ENCODE results near the gene GPC5. TPM values are rescaled to one million over a fixed set of nuclear protein-coding genes. Genes with fewer than 3 reads are reported as not detected.
"Not testable (repeated sequence)": the region's sequence is repeated elsewhere in the genome, so short reads cannot be mapped to it uniquely, and the experiment has no call there.

Gene GPC5
- polyA plus RNA-seq, 3 donors from 2014 or later, result 0.58 TPM; not detected in 2

GRCh38 chr13:92296154-92296671, 897.8 kb downstream of the GPC5 start:
- H3K4me3 Mint-ChIP-seq; H3K27me3 Mint-ChIP-seq (ENCODE audit: low read depth in 3 of 3); DNase-seq; H3K27ac Mint-ChIP-seq; H3K4me1 Mint-ChIP-seq; H3K36me3 Mint-ChIP-seq: not testable (repeated sequence)
- peaks cover 24 to 57% (median 34%) of the 10 kb centered on the region in 6 donors for H3K9me3 Mint-ChIP-seq

DNA sequence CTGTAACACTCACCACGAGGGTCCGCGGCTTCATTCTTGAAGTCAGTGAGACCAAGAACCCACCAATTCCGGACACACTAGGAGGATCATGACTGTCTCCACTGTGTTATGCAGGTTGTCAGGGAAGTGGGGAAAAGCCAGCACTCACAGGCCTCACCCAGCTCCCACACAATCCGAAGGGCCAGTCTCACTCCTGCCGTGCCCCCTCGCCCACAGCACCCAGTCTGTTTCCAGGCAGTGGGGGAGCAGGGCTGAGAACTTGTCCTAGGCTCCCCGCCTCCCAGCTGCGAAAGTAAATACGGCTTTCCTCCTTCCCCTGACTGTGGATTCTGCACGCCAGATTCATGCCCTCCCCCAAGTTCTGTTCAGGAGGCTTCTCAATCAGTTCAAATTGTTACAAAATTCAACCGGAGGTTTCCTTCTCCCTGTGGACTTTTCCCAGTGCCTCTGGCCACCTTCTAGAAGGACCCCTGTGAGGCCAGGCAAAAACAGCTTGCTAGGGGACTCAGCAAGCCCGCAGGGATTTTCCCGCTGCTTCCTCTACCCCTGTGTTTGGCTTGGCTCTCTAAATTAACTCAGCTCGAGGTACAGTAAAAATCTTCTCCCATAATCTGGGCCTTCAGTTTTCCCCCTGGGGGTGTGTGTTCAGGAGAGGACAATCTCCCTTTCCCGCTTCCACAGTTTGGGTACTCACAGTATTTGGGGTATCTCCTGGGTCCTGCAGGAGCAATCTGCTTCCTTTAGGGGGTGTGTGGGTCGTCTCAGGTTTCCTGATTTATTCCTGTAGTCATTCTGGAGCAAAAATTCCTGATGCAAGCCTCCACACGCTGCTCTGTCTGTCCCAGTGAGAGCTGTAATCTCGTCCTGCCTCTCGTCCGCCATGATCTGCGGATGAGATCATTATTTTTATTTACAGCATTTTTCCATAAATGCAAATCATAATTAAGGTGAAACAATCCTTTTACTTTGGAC, 899.8 kb downstream of the GPC5 start:
- H3K27ac Mint-ChIP-seq, result no peak overlapping the region
- no peak for DNase-seq
- H3K27me3 Mint-ChIP-seq (ENCODE audit: low read depth in 3 of 3), result no peaks in the 10 kb centered on the region
- no peak overlapping the region for H3K4me3 Mint-ChIP-seq
- H3K9me3 Mint-ChIP-seq, result peaks cover 22 to 44% (median 27%) of the 10 kb centered on the region in 6 donors
- H3K4me1 Mint-ChIP-seq, result no peaks in the 10 kb centered on the region
- H3K36me3 Mint-ChIP-seq, result peaks cover 0 to 6% (median 0%) of the 10 kb centered on the region in 3 donors

- Mint-ChIP-seq H3K27ac (no peak overlapping the region), H3K36me3 (peaks cover 0 to 4% (median 0%) of the 10 kb centered on the region in 3 donors), H3K9me3 (peaks cover 17 to 31% (median 22%) of the 10 kb centered on the region in 6 donors), H3K27me3 (ENCODE audit: low read depth in 3 of 3) (peaks cover 0 to 2% (median 0%) of the 10 kb centered on the region in 3 donors), H3K4me3 (no peak overlapping the region), H3K4me1 (no peaks in the 10 kb centered on the region)
- no peak for DNase-seq
Measured at GRCh38 chr13:92300651-92301050, 902.2 kb downstream of the GPC5 start.

- Mint-ChIP-seq H3K9me3 (peaks cover 16 to 31% (median 22%) of the 10 kb centered on the region in 6 donors), H3K27ac (no peak overlapping the region), H3K4me1 (no peaks in the 10 kb centered on the region), H3K27me3 (ENCODE audit: low read depth in 3 of 3) (peaks cover 0 to 2% (median 0%) of the 10 kb centered on the region in 3 donors), H3K4me3 (no peak overlapping the region), H3K36me3 (no peaks in the 10 kb centered on the region)
- no peak for DNase-seq
Measured at GRCh38 chr13:92303428-92303827, 905.0 kb downstream of the GPC5 start.

GRCh38 chr13:92307752-92308151, 909.3 kb downstream of the GPC5 start:
- no peak overlapping the region for H3K27ac Mint-ChIP-seq
- no peaks in the 10 kb centered on the region for H3K4me1 Mint-ChIP-seq
- no peaks in the 10 kb centered on the region for H3K36me3 Mint-ChIP-seq
- H3K27me3 Mint-ChIP-seq (ENCODE audit: low read depth in 3 of 3), result peaks cover 0 to 2% (median 1%) of the 10 kb centered on the region in 3 donors
- peaks cover 17 to 34% (median 24%) of the 10 kb centered on the region in 6 donors for H3K9me3 Mint-ChIP-seq
- no peak for DNase-seq
- H3K4me3 Mint-ChIP-seq, result no peak overlapping the region

DNA sequence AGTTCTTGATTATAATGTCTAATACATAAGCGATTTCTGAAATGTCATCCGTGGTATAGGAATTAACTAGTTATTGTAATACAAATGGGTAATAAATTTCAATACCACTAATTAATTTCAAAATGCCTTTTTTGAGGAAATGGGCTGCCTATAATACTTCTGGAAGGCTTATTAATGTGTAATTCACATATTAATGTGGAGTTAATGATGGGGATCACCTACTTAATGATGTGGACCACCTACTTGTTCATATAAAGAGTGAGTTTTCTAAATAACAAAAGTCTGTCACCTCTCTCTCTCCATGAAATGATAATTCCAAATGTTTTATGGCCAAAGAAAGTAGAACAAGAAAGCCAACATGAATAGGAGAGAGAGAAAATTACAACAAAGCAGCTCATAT, 914.4 kb downstream of the GPC5 start:
- H3K27me3 Mint-ChIP-seq (ENCODE audit: low read depth in 3 of 3), result peaks cover 0 to 1% (median 0%) of the 10 kb centered on the region in 3 donors
- H3K9me3 Mint-ChIP-seq, result peaks cover 19 to 33% (median 22%) of the 10 kb centered on the region in 6 donors
- H3K4me1 Mint-ChIP-seq, result no peaks in the 10 kb centered on the region
- no peaks in the 10 kb centered on the region for H3K36me3 Mint-ChIP-seq
- no peak for DNase-seq
- H3K4me3 Mint-ChIP-seq, result no peak overlapping the region
- H3K27ac Mint-ChIP-seq, result no peak overlapping the region

DNA sequence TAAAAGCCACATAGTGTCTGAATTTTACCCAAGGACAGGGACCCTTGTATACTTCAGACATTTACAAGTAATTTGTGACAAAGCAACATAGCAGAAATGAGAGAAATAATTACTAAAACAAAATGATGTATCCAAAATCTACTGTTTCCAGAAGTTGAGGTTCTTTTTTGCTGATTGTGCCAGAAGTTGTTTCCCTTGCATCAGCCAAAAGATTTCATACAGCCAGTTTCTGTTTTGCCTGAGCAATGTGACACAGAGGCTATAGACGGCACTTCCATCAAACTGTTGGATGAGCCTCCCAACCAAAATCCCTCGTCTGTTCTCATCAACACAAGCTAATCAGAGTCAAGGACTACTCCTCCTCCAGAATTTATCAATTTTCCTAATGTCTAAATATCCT, 915.0 kb downstream of the GPC5 start:
- peaks cover 16 to 33% (median 22%) of the 10 kb centered on the region in 6 donors for H3K9me3 Mint-ChIP-seq
- no peaks in the 10 kb centered on the region for H3K36me3 Mint-ChIP-seq
- H3K27me3 Mint-ChIP-seq (ENCODE audit: low read depth in 3 of 3), result peaks cover 0 to 1% (median 0%) of the 10 kb centered on the region in 3 donors
- H3K4me3 Mint-ChIP-seq, result no peak overlapping the region
- no peak for DNase-seq
- H3K4me1 Mint-ChIP-seq, result no peaks in the 10 kb centered on the region
- H3K27ac Mint-ChIP-seq, result no peak overlapping the region

DNA sequence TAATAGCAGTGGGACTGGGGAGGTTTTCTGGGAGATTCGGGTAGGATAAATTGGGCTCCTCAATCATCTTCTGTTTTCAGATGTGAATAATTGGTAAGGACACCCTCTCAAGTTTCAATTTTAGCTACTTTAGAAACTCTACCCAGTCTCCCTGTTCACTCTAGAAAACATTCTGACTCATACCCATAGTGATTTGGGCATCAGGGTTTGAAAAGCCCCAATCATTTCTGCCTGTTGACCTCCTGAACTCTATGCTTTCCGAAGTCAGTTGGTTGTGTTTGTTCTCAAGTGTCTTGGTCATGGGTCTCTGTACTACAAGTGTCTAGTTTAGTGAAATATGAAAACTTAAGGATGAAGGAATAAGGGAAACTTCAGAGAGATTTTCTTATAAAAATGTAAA, 916.8 kb downstream of the GPC5 start:
- H3K27ac Mint-ChIP-seq, result no peak overlapping the region
- H3K36me3 Mint-ChIP-seq, result no peaks in the 10 kb centered on the region
- H3K4me3 Mint-ChIP-seq, result no peak overlapping the region
- H3K4me1 Mint-ChIP-seq, result no peaks in the 10 kb centered on the region
- H3K9me3 Mint-ChIP-seq, result peaks cover 11 to 32% (median 24%) of the 10 kb centered on the region in 6 donors
- no peaks in the 10 kb centered on the region for H3K27me3 Mint-ChIP-seq (ENCODE audit: low read depth in 3 of 3)
- DNase-seq, result no peak

DNA sequence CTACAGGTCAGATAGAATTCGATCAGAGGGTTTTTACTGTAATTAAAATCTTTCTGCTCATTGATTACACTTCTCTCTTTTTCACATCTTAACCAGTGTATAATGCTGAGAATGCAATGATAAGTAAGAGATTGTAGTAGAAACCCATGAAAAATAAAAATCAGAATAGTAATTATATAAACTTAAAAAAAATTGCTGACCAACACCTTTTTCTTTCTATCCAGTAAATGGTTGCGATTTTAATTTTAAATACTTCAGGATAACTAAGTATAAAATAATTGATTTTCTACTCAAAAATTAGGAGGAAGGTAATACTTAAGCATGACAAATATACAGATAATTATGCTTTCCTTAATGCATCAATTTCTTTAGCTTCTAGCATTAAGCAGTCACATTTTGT, 917.6 kb downstream of the GPC5 start:
- H3K4me1 Mint-ChIP-seq, result no peaks in the 10 kb centered on the region

GRCh38 chr13:92317066-92317465, 918.6 kb downstream of the GPC5 start:
- no peaks in the 10 kb centered on the region for H3K36me3 Mint-ChIP-seq
- H3K27ac Mint-ChIP-seq, result no peak overlapping the region
- H3K27me3 Mint-ChIP-seq (ENCODE audit: low read depth in 3 of 3), result peaks cover 0 to 3% (median 0%) of the 10 kb centered on the region in 3 donors
- peaks cover 7 to 30% (median 21%) of the 10 kb centered on the region in 6 donors for H3K9me3 Mint-ChIP-seq
- no peak overlapping the region for H3K4me3 Mint-ChIP-seq
- no peak for DNase-seq
- no peaks in the 10 kb centered on the region for H3K4me1 Mint-ChIP-seq

More for the DNA sequence above, 917.6 kb downstream of the GPC5 start:
- peaks cover 11 to 32% (median 24%) of the 10 kb centered on the region in 6 donors for H3K9me3 Mint-ChIP-seq
- H3K36me3 Mint-ChIP-seq, result no peaks in the 10 kb centered on the region
- DNase-seq, result no peak
- H3K27ac Mint-ChIP-seq, result no peak overlapping the region
- H3K4me3 Mint-ChIP-seq, result no peak overlapping the region
- no peaks in the 10 kb centered on the region for H3K27me3 Mint-ChIP-seq (ENCODE audit: low read depth in 3 of 3)

DNA sequence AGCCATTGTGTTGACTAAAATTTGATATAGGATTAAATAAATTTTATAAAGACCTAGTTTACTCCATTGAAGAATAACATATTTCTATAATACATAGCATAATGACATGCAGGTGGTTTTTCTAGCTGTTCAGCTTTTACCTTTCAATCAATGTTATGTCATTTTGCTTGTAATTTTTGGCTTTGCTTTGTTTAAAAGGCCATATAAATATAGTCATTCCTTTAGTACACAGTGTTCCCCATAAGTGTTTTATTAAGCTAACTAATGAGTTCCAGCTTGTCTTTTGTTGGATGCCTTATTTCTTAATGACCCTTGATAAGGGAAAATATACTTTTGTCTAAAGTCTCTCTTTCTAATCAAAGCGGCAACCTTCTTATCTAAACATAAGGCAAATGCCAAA, 921.9 kb downstream of the GPC5 start:
- H3K4me1 Mint-ChIP-seq, result no peaks in the 10 kb centered on the region
- no peak overlapping the region for H3K27ac Mint-ChIP-seq
- H3K36me3 Mint-ChIP-seq, result no peaks in the 10 kb centered on the region

GRCh38 chr13:92321174-92321573, 922.8 kb downstream of the GPC5 start:
- H3K4me3 Mint-ChIP-seq, result no peak overlapping the region
- peaks cover 4 to 15% (median 9%) of the 10 kb centered on the region in 6 donors for H3K9me3 Mint-ChIP-seq
- H3K27me3 Mint-ChIP-seq (ENCODE audit: low read depth in 3 of 3), result peaks cover 0 to 3% (median 0%) of the 10 kb centered on the region in 3 donors
- H3K36me3 Mint-ChIP-seq, result no peaks in the 10 kb centered on the region
- no peak for DNase-seq
- no peaks in the 10 kb centered on the region for H3K4me1 Mint-ChIP-seq
- no peak overlapping the region for H3K27ac Mint-ChIP-seq

More for the DNA sequence above, 921.9 kb downstream of the GPC5 start:
- Mint-ChIP-seq H3K9me3 (peaks cover 4 to 19% (median 12%) of the 10 kb centered on the region in 6 donors), H3K4me3 (no peak overlapping the region), H3K27me3 (ENCODE audit: low read depth in 3 of 3) (peaks cover 0 to 3% (median 0%) of the 10 kb centered on the region in 3 donors)
- no peak for DNase-seq

- Mint-ChIP-seq H3K27me3 (ENCODE audit: low read depth in 3 of 3) (peaks cover 0 to 4% (median 1%) of the 10 kb centered on the region in 3 donors), H3K9me3 (peaks cover 4 to 56% (median 27%) of the 10 kb centered on the region in 6 donors), H3K4me1 (no peaks in the 10 kb centered on the region), H3K4me3 (no peak overlapping the region), H3K36me3 (peaks cover 0 to 3% (median 0%) of the 10 kb centered on the region in 3 donors), H3K27ac (no peak overlapping the region)
- no peak for DNase-seq
Measured at GRCh38 chr13:92345627-92346026, 947.2 kb downstream of the GPC5 start.

DNA sequence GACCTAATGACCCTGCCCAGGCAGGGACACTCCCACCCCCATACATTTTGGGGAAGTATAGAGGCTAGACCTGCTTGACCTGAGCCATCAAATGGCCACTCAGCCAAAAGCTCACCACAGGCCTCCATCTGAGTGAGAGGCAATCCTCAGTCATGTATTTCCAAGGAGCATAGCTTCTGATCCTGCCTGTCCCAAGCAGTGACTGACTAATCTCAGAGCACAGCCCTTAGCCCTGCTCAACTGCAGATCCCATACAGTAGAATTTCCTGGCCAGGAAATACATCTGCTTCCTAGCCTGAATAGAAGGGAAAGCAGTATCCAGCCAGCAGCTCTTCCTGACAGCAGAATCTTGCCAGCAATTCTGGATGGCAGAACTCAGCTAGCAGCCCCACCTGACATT, 947.6 kb downstream of the GPC5 start:
- H3K27me3 Mint-ChIP-seq (ENCODE audit: low read depth in 3 of 3), result peaks cover 0 to 4% (median 1%) of the 10 kb centered on the region in 3 donors
- H3K9me3 Mint-ChIP-seq, result peaks cover 4 to 56% (median 27%) of the 10 kb centered on the region in 6 donors

More for the DNA sequence above, 947.6 kb downstream of the GPC5 start:
- peaks cover 0 to 3% (median 0%) of the 10 kb centered on the region in 3 donors for H3K36me3 Mint-ChIP-seq
- H3K4me1 Mint-ChIP-seq, result no peaks in the 10 kb centered on the region
- no peak overlapping the region for H3K27ac Mint-ChIP-seq
- no peak overlapping the region for H3K4me3 Mint-ChIP-seq
- DNase-seq, result no peak

Measured in immature natural killer cell (primary cell).